WTC11 (cell line): ENCODE results near the gene KRCC1. TPM values are rescaled to one million over a fixed set of nuclear protein-coding genes. Genes with fewer than 3 reads are reported as not detected.

ENCODE experiments used
- ATAC-seq: fragments of 200-7000 bp; cut with Tn5 transposase; 2 replicates; pipeline ENCODE4 v1.10.0; 2021; ENCODE audit warnings: mild to moderate bottlenecking, moderate library complexity
- CTCF ChIA-PET: fragments of 300-600 bp; sonication (Branson Sonifier 250); formaldehyde crosslinking; loops from one replicate; lab custom pipeline; 2021; ENCODE audit warnings: antibody characterized with exemption; lab: Charles Lee
- POLR2A ChIA-PET: fragments of 350-600 bp; sonication (Branson Sonifier 250); formaldehyde crosslinking; loops from one replicate; lab custom pipeline; 2021; ENCODE audit warnings: antibody characterized with exemption; lab: Charles Lee
- DNase-seq: peaks from one replicate; pipeline ENCODE4 v3.0.0; 2021; ENCODE audit warnings: low spot score
- H3K27ac Mint-ChIP-seq: 2 replicates; pipeline ENCODE4 v1.8.0; 2021; ENCODE audit warnings: mixed read lengths
- H3K27me3 Mint-ChIP-seq: 2 replicates; pipeline ENCODE4 v1.8.0; 2021; ENCODE audit warnings: low read depth, mild to moderate bottlenecking, moderate library complexity, mixed read lengths
- H3K36me3 Mint-ChIP-seq: 2 replicates; pipeline ENCODE4 v1.8.0; 2021; ENCODE audit warnings: mixed read lengths
- H3K4me1 Mint-ChIP-seq: 2 replicates; pipeline ENCODE4 v1.8.0; 2022; ENCODE audit warnings: mixed read lengths
- H3K4me3 Mint-ChIP-seq: 2 replicates; pipeline ENCODE4 v1.8.0; 2021; ENCODE audit warnings: mild to moderate bottlenecking, moderate library complexity, mixed read lengths
- H3K9me3 Mint-ChIP-seq: 2 replicates; pipeline ENCODE4 v1.8.0; 2021; ENCODE audit warnings: mixed read lengths
- AFF4 ChIP-seq: sonication (generic); formaldehyde crosslinking; IDR thresholded peaks from 2 replicates; pipeline ENCODE4 v1.8.1; 2023; ENCODE audit warnings: mild to moderate bottlenecking, missing genetic modification reagents, borderline replicate concordance
- ERG ChIP-seq: fragments of 250-450 bp; sonication (Bioruptor Pico); IDR thresholded peaks from 2 replicates; pipeline ENCODE4 v1.8.0; 2021; ENCODE audit warnings: mild to moderate bottlenecking
- GRHL2 ChIP-seq: fragments of 250-450 bp; sonication (Bioruptor Pico); IDR thresholded peaks from 2 replicates; pipeline ENCODE4 v1.8.0; 2022; ENCODE audit warnings: mild to moderate bottlenecking, moderate library complexity; ENCODE audit not compliant: insufficient replicate concordance, severe bottlenecking
- HMGA2 ChIP-seq: fragments of 250-450 bp; sonication (Bioruptor Pico); IDR thresholded peaks from 2 replicates; pipeline ENCODE4 v1.4.0; 2021; ENCODE audit warnings: mild to moderate bottlenecking, moderate library complexity
- IRF1 ChIP-seq: sonication (generic); formaldehyde crosslinking; IDR thresholded peaks from 2 replicates; pipeline ENCODE4 v1.8.0; 2023; ENCODE audit warnings: missing genetic modification reagents
- MXD4 ChIP-seq: fragments of 250-450 bp; sonication (Bioruptor Pico); IDR thresholded peaks from 2 replicates; pipeline ENCODE4 v1.8.0; 2021; ENCODE audit warnings: mild to moderate bottlenecking, moderate library complexity, borderline replicate concordance
- MYBL2 ChIP-seq: sonication (generic); formaldehyde crosslinking; IDR thresholded peaks from 2 replicates; pipeline ENCODE4 v1.8.1; 2023; ENCODE audit warnings: mild to moderate bottlenecking, moderate library complexity, missing genetic modification reagents
- NR2C2 ChIP-seq: sonication (generic); formaldehyde crosslinking; IDR thresholded peaks from 2 replicates; pipeline ENCODE4 v1.8.0; 2022; ENCODE audit warnings: mild to moderate bottlenecking, missing genetic modification reagents
- ZNF232 ChIP-seq: sonication (generic); formaldehyde crosslinking; IDR thresholded peaks from 2 replicates; pipeline ENCODE4 v1.8.0; 2022; ENCODE audit warnings: mild to moderate bottlenecking, missing genetic modification reagents
- ZNF396 ChIP-seq: fragments of 250-450 bp; sonication (Bioruptor Pico); IDR thresholded peaks from 2 replicates; pipeline ENCODE4 v1.8.0; 2021; ENCODE audit warnings: mild to moderate bottlenecking, moderate library complexity, borderline replicate concordance
- total RNA-seq: library from RNA; stranded (reverse); gene quantifications from 3 replicates; pipeline ENCODE4 v1.2.3, GENCODE V29; 2021
- TF ChIP-seq, protein P1 (sequence below): sonication (generic); formaldehyde crosslinking; IDR thresholded peaks from 2 replicates; pipeline ENCODE4 v1.8.0; 2022; ENCODE audit warnings: missing genetic modification reagents
- TF ChIP-seq, protein P2 (sequence below): sonication (generic); formaldehyde crosslinking; IDR thresholded peaks from 2 replicates; pipeline ENCODE4 v1.8.1; 2022; ENCODE audit warnings: missing genetic modification reagents, borderline replicate concordance

KRCC1 gene
- total RNA-seq, 1 experiment from 2014 or later: 7.6 TPM

DNA sequence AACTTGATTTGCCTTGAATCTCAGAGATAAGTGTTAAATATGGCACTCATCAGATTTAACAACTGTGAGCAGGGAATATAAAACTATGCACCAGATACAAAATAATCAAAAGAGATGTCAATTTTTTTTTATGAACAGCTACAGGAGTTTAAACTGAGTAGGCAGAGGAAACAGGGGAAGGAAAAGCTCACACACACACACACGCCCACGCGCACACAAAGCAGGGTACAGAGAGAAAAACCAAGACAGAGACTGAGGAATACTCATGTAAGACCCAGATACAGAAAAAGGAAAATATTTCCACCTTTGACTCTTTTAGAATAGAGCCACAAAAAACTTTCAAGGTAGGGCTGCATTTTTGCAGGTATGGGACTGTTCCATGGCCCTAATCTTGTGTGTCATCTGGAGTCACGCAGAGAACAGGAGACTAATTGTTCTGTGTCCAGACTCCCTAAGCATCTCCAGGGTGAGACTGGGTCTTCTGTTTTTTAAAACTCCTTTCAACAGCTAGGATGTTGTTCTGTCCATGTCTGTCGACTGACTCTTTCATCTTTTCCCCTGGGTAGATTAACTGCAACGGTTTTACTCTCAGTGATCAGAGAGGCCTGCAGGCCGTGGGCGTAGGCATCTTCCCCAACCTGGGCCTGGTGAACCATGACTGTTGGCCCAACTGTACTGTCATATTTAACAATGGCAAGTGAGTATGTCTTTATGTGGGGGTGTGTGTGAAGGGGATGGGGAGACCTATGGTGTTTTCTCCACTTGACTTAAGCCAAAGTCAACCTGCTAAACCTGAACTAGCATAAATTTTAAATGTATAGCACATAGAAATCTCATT, 35.1 kb upstream of the KRCC1 start (continued):
- TF ChIP-seq AFF4 (CRISPR knock-in tag) (no peak), IRF1 (CRISPR knock-in tag) (no peak), MXD4 (CRISPR knock-in tag) (no peak), ZNF396 (no peak), ERG (CRISPR knock-in tag) (no peak), GRHL2 (no peak), MYBL2 (CRISPR knock-in tag) (no peak), HMGA2 (no peak)
- TF ChIP-seq, protein P1, sequence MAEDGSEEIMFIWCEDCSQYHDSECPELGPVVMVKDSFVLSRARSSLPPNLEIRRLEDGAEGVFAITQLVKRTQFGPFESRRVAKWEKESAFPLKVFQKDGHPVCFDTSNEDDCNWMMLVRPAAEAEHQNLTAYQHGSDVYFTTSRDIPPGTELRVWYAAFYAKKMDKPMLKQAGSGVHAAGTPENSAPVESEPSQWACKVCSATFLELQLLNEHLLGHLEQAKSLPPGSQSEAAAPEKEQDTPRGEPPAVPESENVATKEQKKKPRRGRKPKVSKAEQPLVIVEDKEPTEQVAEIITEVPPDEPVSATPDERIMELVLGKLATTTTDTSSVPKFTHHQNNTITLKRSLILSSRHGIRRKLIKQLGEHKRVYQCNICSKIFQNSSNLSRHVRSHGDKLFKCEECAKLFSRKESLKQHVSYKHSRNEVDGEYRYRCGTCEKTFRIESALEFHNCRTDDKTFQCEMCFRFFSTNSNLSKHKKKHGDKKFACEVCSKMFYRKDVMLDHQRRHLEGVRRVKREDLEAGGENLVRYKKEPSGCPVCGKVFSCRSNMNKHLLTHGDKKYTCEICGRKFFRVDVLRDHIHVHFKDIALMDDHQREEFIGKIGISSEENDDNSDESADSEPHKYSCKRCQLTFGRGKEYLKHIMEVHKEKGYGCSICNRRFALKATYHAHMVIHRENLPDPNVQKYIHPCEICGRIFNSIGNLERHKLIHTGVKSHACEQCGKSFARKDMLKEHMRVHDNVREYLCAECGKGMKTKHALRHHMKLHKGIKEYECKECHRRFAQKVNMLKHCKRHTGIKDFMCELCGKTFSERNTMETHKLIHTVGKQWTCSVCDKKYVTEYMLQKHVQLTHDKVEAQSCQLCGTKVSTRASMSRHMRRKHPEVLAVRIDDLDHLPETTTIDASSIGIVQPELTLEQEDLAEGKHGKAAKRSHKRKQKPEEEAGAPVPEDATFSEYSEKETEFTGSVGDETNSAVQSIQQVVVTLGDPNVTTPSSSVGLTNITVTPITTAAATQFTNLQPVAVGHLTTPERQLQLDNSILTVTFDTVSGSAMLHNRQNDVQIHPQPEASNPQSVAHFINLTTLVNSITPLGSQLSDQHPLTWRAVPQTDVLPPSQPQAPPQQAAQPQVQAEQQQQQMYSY (CRISPR knock-in tag): no peak
- TF ChIP-seq, protein P2, sequence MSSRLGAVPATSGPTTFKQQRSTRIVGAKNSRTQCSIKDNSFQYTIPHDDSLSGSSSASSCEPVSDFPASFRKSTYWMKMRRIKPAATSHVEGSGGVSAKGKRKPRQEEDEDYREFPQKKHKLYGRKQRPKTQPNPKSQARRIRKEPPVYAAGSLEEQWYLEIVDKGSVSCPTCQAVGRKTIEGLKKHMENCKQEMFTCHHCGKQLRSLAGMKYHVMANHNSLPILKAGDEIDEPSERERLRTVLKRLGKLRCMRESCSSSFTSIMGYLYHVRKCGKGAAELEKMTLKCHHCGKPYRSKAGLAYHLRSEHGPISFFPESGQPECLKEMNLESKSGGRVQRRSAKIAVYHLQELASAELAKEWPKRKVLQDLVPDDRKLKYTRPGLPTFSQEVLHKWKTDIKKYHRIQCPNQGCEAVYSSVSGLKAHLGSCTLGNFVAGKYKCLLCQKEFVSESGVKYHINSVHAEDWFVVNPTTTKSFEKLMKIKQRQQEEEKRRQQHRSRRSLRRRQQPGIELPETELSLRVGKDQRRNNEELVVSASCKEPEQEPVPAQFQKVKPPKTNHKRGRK (CRISPR knock-in tag): no peak
- TF ChIP-seq, all 79 proteins: peak for 0

GRCh38 chr2:88088999-88089398, 33.4 kb upstream of the KRCC1 start:
- no peak for TF ChIP-seq NR2C2 (CRISPR knock-in tag)
- no peak for TF ChIP-seq ZNF232
- ATAC-seq (no peak), DNase-seq (no peak)
- H3K27ac Mint-ChIP-seq: no peak overlapping the region
- CTCF ChIA-PET: interaction anchor here (1.3 to 3.2 kb wide), 2 partner anchors 17 to 29 kb away, joined by 6 to 11 read pairs; no protein-coding TSS in a partner anchor
- H3K4me3 Mint-ChIP-seq: no peak overlapping the region
- no peaks in the 10 kb centered on the region; the same call in 1 of the 2 replicates for H3K9me3 Mint-ChIP-seq
- no peaks in the 10 kb centered on the region for H3K27me3 Mint-ChIP-seq
- H3K4me1 Mint-ChIP-seq: peaks cover under 1% of the 10 kb centered on the region
- H3K36me3 Mint-ChIP-seq: no peaks in the 10 kb centered on the region
- POLR2A ChIA-PET: no interaction called here
